Caki2 (cell line): ENCODE results near the gene NRG2. TPM values are rescaled to one million over a fixed set of nuclear protein-coding genes. Genes with fewer than 3 reads are reported as not detected.

ENCODE experiments used
- DNase-seq: peaks from one replicate; pipeline ENCODE4 v3.0.0-alpha.2; 2015; ENCODE audit warnings: low read depth
- in situ Hi-C: cut with HindIII; loops from 2 replicates; pipeline ENCODE4 v1.10.0; 2016; ENCODE audit warnings: low sequenced_read_pairs, low pct_unique_long_range_greater_than_20kb, mixed read lengths
- total RNA-seq: library from RNA; depleted of rRNA; stranded (reverse); fragments of >200 nt; shearing (Covaris generic); gene quantifications from 2 replicates; pipeline ENCODE4 v1.2.3, GENCODE V29; 2014; ENCODE audit warnings: low replicate concordance; rRNA removed

The NRG2 gene
- total RNA-seq, result 0.96 and 6.8 TPM in 2 replicates

- DNase-seq, result peak; percentile 88
- in situ Hi-C loops, result no loop called here
These were observed at the start of gene NRG2 for GRCh38 chr5:140042643-140043507. Gene NRG2, minus strand, starts transcription at chr5:140043299.

- in situ Hi-C loops, result no loop called here
- DNase-seq, result no peak
These were observed 47.2 kb upstream of the NRG2 start for GRCh38 chr5:140090251-140090650.

GRCh38 chr5:140084541-140084940 lies 41.4 kb upstream of the NRG2 start:
- in situ Hi-C loops, result no loop called here
- DNase-seq, result no peak

GRCh38 chr5:140083650-140084049 lies 40.6 kb upstream of the NRG2 start:
- in situ Hi-C loops, result no loop called here
- no peak for DNase-seq

- DNase-seq, result no peak
- in situ Hi-C loops, result no loop called here
These were observed 40.0 kb upstream of the NRG2 start for GRCh38 chr5:140083120-140083519.

GRCh38 chr5:140076788-140077187 lies 33.7 kb upstream of the NRG2 start:
- DNase-seq, result no peak
- in situ Hi-C loops, result no loop called here

GRCh38 chr5:140076142-140076541 lies 33.0 kb upstream of the NRG2 start:
- no peak for DNase-seq
- in situ Hi-C loops, result no loop called here

- DNase-seq, result peak; percentile 1
- in situ Hi-C loops, result no loop called here
These were observed 32.3 kb upstream of the NRG2 start for GRCh38 chr5:140075371-140075770.

GRCh38 chr5:140073296-140073695 lies 30.2 kb upstream of the NRG2 start:
- no peak for DNase-seq
- in situ Hi-C loops, result loop anchor here (25.0 kb wide), 1 partner anchor 89 kb away; no protein-coding TSS in a partner anchor

- in situ Hi-C loops, result loop anchor here (25.0 kb wide), 1 partner anchor 89 kb away; no protein-coding TSS in a partner anchor
- no peak for DNase-seq
These were observed 29.7 kb upstream of the NRG2 start for GRCh38 chr5:140072812-140073211.

- in situ Hi-C loops, result loop anchor here (25.0 kb wide), 1 partner anchor 101 kb away; no protein-coding TSS in a partner anchor
- no peak for DNase-seq
These were observed 17.7 kb upstream of the NRG2 start for GRCh38 chr5:140060816-140061215.

- DNase-seq, result no peak
- in situ Hi-C loops, result loop anchor here (25.0 kb wide), 1 partner anchor 104 kb away; no protein-coding TSS in a partner anchor
These were observed 15.3 kb upstream of the NRG2 start for GRCh38 chr5:140058212-140058932.

- DNase-seq, result no peak
- in situ Hi-C loops, result loop anchor here (25.0 kb wide), 1 partner anchor 105 kb away; no protein-coding TSS in a partner anchor
These were observed 13.8 kb upstream of the NRG2 start for GRCh38 chr5:140056880-140057279.

GRCh38 chr5:140055152-140055551 lies 12.1 kb upstream of the NRG2 start:
- no peak for DNase-seq
- in situ Hi-C loops, result loop anchor here (25.0 kb wide), 1 partner anchor 107 kb away; no protein-coding TSS in a partner anchor

GRCh38 chr5:140054086-140054689 lies 11.1 kb upstream of the NRG2 start:
- DNase-seq, result peak; percentile 43
- in situ Hi-C loops, result loop anchor here (25.0 kb wide), 1 partner anchor 108 kb away; no protein-coding TSS in a partner anchor

- in situ Hi-C loops, result loop anchor here (25.0 kb wide), 1 partner anchor 110 kb away; no protein-coding TSS in a partner anchor
These were observed 8.9 kb upstream of the NRG2 start for GRCh38 chr5:140051950-140052349.

GRCh38 chr5:140049713-140050112 lies 6.6 kb upstream of the NRG2 start:
- DNase-seq, result no peak
- in situ Hi-C loops, result loop anchor here (25.0 kb wide), 1 partner anchor 113 kb away; no protein-coding TSS in a partner anchor

More at GRCh38 chr5:140051950-140052349, 8.9 kb upstream of the NRG2 start:
- no peak for DNase-seq

GRCh38 chr5:140049205-140049604 lies 6.1 kb upstream of the NRG2 start:
- in situ Hi-C loops, result no loop called here
- no peak for DNase-seq
